GM21786 (cell line): ENCODE results near the gene ARL6IP4.

ENCODE experiments used
- ATAC-seq: cut with Tn5 transposase; IDR thresholded peaks from one replicate; pipeline ENCODE4 v1.9.1; 2021; ENCODE audit not compliant: unreplicated experiment

ARL6IP4 gene

GRCh38 chr12:122989874-122990419 is 9.5 kb downstream of the ARL6IP4 start:
- ATAC-seq = no peak

GRCh38 chr12:122990561-122990960 is 10.1 kb downstream of the ARL6IP4 start:
- ATAC-seq = no peak

- ATAC-seq = no peak
These were observed 10.6 kb downstream of the ARL6IP4 start for GRCh38 chr12:122990961-122991622.

GRCh38 chr12:122991623-122992275 is 11.3 kb downstream of the ARL6IP4 start:
- no peak for ATAC-seq

- ATAC-seq = no peak
These were observed 11.9 kb downstream of the ARL6IP4 start for GRCh38 chr12:122992386-122992785.

GRCh38 chr12:122994140-122994675 is 13.7 kb downstream of the ARL6IP4 start:
- ATAC-seq = no peak

- ATAC-seq = no peak
These were observed 14.5 kb downstream of the ARL6IP4 start for GRCh38 chr12:122994781-122995502.

GRCh38 chr12:122995503-122996187 is 15.2 kb downstream of the ARL6IP4 start:
- no peak for ATAC-seq

GRCh38 chr12:122996188-122996601 is 15.7 kb downstream of the ARL6IP4 start:
- ATAC-seq = no peak

- no peak for ATAC-seq
These were observed 16.3 kb downstream of the ARL6IP4 start for GRCh38 chr12:122996621-122997342.

- no peak for ATAC-seq
These were observed 17.1 kb downstream of the ARL6IP4 start for GRCh38 chr12:122997343-122998250.

GRCh38 chr12:122998316-122998715 is 17.8 kb downstream of the ARL6IP4 start:
- ATAC-seq = no peak

GRCh38 chr12:122999196-122999946 is 18.9 kb downstream of the ARL6IP4 start:
- no peak for ATAC-seq

GRCh38 chr12:122999986-123000420 is 19.5 kb downstream of the ARL6IP4 start:
- no peak for ATAC-seq

- ATAC-seq = no peak
These were observed 20.1 kb downstream of the ARL6IP4 start for GRCh38 chr12:123000578-123000977.

GRCh38 chr12:123001464-123001863 is 21.0 kb downstream of the ARL6IP4 start:
- ATAC-seq = no peak

- no peak for ATAC-seq
These were observed 22.8 kb downstream of the ARL6IP4 start for GRCh38 chr12:123003257-123003656.

- ATAC-seq = no peak
These were observed 23.8 kb downstream of the ARL6IP4 start for GRCh38 chr12:123004287-123004686.
